GM12874 (cell line): Measurements from ENCODE around the gene ACOT4.

Experiments used
- TF ChIP-seq, protein P1 (sequence below): IDR thresholded peaks from 2 replicates; pipeline ENCODE4 v1.5.1; 2011; ENCODE audit warnings: low read depth, mild to moderate bottlenecking, control low read depth, low read length, moderate library complexity; ENCODE audit not compliant: insufficient read depth

Gene ACOT4

DNA sequence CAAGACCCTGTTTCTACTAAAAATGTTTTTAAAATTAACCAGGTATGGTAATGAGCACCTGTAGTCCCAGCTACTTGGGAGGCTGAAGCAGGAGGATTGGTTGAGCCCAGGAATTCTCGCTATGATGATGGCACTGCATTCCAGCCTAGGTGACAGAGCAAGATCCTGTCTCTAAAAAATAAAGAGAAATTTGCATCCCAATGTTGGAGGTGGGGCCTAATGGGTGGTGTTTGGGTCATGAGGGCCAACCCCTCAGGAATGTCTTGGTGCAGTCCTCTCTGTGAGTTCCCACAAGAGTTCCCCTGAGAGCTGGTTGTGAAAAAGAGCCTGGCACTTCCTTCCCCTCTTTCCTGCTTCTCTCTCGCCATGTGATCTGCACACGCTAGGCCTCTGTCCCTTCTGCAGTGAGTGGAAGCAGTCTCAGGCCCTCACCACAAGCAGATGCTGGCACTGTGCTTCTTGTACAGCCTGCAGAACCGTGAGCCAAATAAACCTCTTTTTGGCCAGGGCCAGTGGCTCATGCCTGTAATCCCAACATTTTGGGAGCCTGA is 31.9 kb downstream of the ACOT4 start:
- TF ChIP-seq, protein P1, sequence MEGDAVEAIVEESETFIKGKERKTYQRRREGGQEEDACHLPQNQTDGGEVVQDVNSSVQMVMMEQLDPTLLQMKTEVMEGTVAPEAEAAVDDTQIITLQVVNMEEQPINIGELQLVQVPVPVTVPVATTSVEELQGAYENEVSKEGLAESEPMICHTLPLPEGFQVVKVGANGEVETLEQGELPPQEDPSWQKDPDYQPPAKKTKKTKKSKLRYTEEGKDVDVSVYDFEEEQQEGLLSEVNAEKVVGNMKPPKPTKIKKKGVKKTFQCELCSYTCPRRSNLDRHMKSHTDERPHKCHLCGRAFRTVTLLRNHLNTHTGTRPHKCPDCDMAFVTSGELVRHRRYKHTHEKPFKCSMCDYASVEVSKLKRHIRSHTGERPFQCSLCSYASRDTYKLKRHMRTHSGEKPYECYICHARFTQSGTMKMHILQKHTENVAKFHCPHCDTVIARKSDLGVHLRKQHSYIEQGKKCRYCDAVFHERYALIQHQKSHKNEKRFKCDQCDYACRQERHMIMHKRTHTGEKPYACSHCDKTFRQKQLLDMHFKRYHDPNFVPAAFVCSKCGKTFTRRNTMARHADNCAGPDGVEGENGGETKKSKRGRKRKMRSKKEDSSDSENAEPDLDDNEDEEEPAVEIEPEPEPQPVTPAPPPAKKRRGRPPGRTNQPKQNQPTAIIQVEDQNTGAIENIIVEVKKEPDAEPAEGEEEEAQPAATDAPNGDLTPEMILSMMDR: no peak

DNA sequence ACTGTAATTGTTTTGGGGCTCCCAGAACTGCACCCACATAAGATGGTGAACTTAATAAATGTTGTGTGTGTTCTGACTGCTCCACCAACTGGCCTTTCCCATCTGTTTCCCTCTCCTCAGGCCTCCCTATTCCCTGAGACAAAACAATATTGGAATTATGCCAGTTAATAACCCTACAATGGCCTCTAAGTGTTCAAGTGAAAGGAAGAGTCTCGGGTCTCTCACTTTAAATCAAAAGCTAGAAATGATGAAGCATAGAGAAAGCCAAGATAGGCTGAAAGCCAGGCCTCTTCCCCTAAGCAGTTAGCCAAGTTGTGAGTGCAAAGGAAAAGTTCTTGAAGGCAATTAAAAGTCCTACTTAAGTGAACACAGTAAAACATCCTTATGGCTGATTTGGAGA is 34.0 kb downstream of the ACOT4 start:
- TF ChIP-seq, protein P1: no peak

DNA sequence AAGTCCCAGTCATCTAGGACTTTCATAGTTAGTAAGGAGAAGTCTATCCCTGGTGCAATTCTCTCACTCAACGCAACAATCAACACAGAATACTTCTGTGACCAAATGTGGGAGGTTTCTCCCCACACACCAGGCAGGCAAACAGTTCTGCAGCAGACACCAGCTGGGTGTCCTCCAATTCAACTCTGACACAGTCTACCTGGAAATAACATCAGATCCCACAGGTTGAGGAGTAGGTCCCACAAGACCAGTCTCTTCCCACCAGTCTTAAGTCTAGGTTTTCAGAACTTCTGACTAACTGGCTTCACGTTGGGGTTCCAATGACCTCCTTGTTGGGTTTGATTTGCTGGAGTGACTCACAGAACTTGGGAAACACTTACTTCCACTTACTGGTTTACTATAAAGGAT is 35.5 kb downstream of the ACOT4 start:
- TF ChIP-seq, protein P1: no peak

DNA sequence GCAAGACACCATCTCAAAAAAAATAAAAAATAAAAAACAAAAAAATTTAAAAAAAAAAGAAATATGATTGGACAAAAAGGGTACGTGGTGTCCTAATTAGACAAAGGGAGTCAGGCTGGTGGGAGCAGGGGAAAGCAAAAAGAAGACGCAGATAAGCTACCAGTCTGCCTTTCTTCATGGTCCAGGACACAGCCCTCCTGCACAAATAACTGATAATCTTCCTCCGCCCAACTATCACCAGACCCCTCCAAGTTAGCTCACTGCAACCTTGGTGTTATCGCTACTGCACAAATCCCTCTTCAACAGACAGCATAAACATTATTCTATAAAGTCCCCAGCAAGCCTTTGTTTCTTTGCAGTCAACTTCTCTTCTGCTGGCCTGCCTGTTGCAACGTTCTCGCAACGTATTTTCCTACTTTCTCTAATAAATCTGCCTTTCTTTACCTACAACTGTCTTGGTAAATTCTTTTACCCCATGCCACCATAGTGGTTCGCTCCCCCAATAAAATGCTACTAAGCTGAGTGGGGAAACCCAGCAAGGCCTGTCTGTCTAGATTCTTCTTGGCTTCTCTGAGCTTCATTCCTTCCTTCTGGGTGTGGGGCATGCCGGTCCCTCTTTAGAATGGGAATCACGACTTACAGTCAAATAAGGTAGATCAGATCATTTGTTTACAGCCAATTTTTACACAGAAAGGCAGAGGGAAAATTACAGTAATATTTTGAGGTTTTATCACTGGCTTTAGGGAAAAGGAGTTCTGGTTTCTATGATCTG is 38.5 kb downstream of the ACOT4 start:
- TF ChIP-seq, protein P1: no peak

DNA sequence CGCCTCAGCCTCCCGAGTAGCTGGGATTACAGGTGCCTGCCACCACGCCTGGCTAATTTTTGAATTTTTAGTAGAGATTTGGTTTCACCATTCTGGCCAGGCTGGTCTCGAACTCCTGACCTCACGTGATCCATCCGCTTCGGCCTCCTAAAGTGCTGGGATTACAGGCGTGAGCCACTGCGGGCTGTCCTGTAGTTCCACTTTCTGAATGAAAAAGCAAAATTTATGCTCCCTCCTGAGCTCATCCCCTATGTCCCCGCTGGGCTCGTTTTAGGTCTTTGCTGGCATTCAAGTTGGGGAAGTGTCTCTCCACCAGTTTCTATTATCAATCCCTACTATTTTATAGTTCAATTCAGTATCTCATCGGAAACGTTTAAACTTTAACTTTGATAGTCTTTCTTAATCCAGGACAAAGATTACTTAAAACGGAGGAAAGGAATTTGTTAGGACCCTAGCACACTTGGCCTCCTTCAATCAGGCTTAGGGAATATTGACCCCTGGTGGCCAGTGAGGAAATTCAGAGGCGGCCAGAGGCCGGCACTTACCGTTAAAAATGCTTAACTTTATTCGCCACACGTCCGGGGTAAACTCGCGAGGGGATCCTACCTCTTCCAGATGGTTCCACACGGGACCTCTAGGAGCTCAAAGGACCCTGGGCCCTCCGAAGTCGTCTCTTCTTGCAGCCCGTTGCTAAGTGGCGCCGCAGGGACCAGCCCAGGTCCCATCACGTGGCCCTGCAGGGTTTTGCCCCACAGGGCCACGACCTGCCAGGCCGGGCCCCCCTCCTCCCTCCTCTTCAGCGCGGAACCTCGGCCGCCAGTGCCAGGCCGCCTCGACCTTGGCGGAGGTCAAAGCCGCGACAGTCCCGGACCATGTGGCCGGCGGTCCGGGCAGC is 41.7 kb downstream of the ACOT4 start:
- TF ChIP-seq, protein P1: peak; percentile 70

DNA sequence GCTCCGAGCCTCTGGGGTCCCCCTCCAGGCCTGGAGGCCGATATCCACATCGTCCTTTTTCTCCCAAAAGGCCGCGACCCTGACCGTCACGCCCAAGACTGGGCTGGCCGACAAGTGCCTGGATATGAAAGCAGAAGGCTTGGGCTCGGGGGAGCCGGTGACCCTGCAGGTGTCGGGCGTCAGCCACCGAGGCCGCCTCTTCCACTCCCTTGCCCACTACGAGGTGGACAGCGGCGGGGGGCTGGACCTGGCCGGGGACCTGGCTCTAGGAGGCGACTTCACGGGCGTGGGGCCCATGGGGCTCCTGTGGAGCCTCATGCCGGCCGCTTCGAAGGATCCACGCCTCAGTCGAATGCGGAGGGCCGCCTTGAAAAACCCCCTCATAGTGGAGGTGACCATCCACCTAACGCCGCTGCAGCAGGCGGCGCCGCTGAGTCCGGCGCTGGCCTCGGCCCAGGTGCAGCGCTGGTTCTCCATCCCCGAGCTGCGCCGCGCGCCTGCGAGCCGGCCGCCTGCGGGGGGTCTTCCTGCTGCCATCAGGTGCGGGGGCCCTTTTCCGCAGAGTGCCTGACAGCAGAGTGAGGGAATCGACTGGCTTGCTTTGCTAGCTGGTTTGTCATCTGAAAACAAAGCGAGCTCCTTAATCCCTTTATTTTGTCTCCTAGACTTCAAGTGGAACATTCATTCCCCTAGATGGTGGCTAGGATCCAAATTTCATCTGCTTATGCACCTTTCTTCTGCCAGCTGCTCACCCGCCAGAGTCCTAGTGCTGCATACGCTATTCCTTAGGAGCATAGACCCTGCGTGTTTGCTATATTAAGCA is 42.5 kb downstream of the ACOT4 start:
- TF ChIP-seq, protein P1: peak; percentile 42

DNA sequence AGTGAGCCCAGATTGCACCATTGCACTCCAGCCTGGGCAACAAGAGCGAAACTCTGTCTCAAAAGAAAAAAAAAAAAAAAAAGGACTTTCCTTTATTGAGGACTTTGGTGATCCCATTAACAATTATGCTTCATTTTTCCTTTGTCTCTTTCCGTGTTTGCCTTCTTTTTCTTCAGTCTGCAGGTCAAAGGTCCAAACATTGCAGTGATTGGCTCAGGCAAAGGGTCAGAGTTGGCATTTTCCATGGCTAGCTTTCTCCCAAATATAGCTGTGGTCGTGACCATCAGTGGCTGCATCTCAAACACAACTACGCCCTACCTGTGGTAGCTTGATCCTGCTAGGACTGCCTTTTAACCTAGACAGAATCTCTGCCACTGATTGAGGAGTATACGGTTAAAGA is 46.2 kb downstream of the ACOT4 start:
- TF ChIP-seq, protein P1: no peak
